NCI-H526 (cell line): ENCODE results near the gene LAT.

ENCODE experiments used
- DNase-seq, 2 experiments: peaks; one replicate each; lab custom pipeline; 2025; lab: John Stamatoyannopoulos, UW

LAT gene

GRCh38 chr16:29007730-29008593 is 23.1 kb downstream of the LAT start:
- no peak for DNase-seq

- DNase-seq = no peak
These were observed 24.4 kb downstream of the LAT start for GRCh38 chr16:29009050-29009837.

- DNase-seq = no peak
These were observed 24.9 kb downstream of the LAT start for GRCh38 chr16:29009838-29010166.

GRCh38 chr16:29011112-29011511 is 26.3 kb downstream of the LAT start:
- DNase-seq = peak in 1 of 2 experiments; percentile 21

- no peak for DNase-seq
These were observed 27.0 kb downstream of the LAT start for GRCh38 chr16:29011851-29012250.

GRCh38 chr16:29012913-29013553 is 28.2 kb downstream of the LAT start:
- no peak for DNase-seq

GRCh38 chr16:29014561-29015069 is 29.8 kb downstream of the LAT start:
- no peak for DNase-seq

- DNase-seq = no peak
These were observed 37.3 kb downstream of the LAT start for GRCh38 chr16:29022196-29022595.

GRCh38 chr16:29023279-29024277 is 38.7 kb downstream of the LAT start:
- DNase-seq = no peak

- DNase-seq = no peak
These were observed 39.4 kb downstream of the LAT start for GRCh38 chr16:29024278-29024677.

- DNase-seq = no peak
These were observed 40.4 kb downstream of the LAT start for GRCh38 chr16:29025218-29025617.

- no peak for DNase-seq
These were observed 40.9 kb downstream of the LAT start for GRCh38 chr16:29025735-29026134.

- no peak for DNase-seq
These were observed 43.8 kb downstream of the LAT start for GRCh38 chr16:29028457-29029167.

- DNase-seq = no peak
These were observed 44.5 kb downstream of the LAT start for GRCh38 chr16:29029168-29029994.

GRCh38 chr16:29030086-29030840 is 45.4 kb downstream of the LAT start:
- no peak for DNase-seq
